Hematopoietic multipotent progenitor cell (in vitro differentiated cells): ENCODE measurements around the gene CHCHD6. TPM values are rescaled to one million over a fixed set of nuclear protein-coding genes. Genes with fewer than 3 reads are reported as not detected.
A peak's percentile ranks its signal among the peaks of the same experiment; 100 is the strongest.

Experiments used
- DNase-seq, 3 donors: peaks; one replicate each; pipeline ENCODE4 v3.0.0-alpha.2; 2011 to 2015; ENCODE audit warnings: low read depth in 2 of 3, low spot score in 2 of 3
- total RNA-seq: library from RNA; depleted of rRNA; stranded (reverse); fragments of >200 nt; gene quantifications from one replicate; pipeline ENCODE4 v1.2.3, GENCODE V29; 2012

Gene CHCHD6, protein sequence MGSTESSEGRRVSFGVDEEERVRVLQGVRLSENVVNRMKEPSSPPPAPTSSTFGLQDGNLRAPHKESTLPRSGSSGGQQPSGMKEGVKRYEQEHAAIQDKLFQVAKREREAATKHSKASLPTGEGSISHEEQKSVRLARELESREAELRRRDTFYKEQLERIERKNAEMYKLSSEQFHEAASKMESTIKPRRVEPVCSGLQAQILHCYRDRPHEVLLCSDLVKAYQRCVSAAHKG
- total RNA-seq, result 10.8 TPM

DNA sequence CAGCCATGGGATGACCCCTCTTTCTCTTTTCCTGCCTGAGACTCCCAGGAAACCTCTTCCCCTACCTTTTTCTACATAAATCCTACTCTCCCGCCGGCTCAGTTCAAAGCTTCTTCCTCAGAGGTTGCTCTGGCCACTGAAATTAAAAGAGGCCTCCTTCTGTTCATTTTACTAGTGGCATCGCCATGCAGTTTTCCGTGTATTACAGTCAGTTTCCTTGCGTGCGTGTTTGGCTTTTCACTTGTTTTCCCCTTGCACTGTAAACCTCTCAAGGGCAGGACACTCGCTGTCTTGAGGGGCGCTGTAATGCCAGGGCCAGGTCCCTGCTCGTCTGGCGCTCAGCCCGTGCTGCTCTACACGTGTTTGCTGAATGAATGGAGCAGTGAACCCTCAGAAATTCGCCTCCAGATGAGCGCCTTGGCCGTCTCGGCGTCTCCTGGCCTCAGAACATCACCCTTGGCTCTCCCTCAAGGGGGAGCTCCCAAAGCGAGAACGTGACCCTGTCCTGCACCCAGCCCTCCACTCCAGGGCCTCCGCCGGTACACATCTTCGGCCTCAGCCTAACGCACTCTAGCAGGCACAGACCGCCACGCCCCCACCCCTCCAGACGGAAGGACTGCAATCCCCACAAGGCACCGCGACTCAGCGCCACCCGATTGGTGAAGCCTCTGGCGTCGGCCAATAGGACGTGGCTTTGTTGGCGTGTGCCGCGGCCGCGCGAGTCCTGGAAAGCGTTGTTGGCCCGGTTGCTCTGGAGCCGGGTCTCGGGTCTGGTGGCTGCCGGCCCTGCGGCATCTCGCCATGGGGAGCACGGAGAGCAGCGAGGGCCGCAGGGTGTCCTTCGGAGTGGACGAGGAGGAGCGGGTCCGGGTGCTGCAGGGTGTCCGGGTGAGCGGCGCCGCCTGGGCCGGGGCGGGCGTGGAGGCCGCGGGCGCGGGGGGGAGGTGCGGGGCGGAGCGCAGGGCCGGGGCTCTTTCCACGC is at the start of gene CHCHD6:
CHCHD6 (plus strand) TSS at position 729 of the 982 bp plus-strand sequence; CDS start at position 802, 73 bp downstream.
- DNase-seq, result peak; percentile 97

DNA sequence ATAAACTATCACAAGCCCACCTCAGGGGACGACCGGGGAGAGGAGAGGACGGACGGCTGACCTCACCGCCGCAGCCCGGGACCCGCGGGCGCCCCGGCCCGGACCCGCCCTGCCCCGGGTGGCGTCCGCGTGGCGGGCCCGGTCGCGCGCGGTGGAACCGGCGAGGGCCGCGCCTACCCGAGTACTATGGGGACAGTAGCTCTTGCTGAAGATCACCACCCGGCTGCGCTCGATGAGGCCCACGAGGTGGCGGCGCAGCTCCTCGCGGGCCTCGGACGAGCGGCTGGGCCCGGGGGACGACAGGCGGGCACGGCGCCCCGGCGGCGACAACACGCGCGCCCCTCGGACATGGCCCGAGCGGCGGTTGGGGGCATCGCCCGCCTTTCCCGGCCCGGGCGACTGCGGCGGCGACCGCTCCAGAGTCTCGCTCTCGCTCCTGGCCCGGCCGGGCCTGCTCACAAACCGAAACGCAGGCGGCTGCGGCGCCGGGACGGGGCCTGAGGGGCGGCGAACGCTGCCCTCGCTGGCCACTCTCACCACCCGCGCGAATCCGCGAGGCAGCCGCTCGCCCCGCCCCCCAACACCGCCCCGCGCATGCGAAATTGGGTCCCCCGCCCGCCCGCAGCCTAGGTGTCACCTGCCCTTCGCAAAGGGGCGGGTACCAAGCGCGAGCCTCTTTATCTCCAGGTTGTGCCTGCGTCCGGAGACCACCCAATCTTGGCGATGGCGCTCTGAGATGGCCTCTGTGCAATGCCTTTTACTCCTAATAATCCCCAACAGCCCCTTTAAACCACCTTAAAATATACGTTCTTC is 49.3 kb upstream of the CHCHD6 start, which contains the start of gene TXNRD3:
TXNRD3 (minus strand) TSS at position 554 of the 813 bp plus-strand sequence.
- peak; percentile 24 to 73 (median 68) for DNase-seq

DNA sequence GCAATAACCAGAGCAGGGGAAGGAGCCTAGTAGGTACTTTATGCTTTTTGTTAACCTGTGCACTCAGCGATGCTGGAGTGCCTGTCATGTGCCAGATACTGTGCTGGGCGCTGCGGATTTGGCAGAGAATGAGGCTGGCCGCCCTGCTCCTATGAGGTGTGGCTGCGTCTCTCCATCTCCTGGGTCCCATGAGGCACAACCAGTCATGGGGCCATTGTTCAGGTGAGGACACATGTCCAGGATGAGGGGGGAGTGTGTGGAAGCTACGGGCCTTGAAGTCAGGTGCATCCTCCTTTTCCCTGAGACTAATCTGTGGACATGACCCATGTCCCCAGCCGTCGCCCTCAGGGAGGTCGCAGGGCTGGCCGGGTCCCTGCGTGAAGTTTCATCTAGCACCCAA is 48.2 kb upstream of the CHCHD6 start:
- DNase-seq, result no peak

DNA sequence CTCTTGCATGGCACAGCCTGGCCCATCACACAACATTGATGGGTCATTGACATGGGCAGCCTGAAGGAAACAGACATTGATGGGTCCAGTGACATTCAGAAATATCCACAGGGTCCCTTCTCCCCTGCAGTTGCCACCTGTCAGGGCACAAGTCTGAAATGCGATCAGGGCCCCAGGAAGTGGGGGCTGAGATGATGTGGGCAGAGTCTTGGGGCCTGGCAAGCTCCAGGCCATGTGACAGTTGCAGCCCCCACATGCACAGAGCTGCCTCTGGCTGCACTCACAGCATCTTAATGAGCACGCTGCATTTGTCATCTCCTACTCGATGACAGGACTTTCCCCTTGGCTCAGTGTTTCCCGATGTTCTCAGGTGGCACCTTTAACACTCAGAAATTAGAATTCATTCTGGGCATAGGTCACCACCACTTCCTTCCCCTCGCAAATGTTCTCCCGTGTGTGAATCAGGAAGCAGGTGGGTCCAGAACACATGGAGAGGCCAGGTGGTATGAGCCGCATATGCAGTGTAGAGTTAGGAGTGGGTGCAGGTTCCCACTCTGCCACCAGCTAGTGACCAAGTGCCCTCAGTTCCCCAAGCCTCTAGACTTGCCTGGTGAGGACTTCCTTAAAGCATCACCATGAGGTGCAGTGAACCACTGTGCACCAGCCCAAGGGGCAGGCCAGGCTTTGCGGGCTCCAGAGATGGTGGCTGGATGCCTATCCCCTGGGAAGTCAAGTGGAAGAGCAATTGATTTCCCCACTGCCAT is 47.5 kb upstream of the CHCHD6 start:
- peak in 2 of 3 donors; percentile 16 to 38 for DNase-seq

DNA sequence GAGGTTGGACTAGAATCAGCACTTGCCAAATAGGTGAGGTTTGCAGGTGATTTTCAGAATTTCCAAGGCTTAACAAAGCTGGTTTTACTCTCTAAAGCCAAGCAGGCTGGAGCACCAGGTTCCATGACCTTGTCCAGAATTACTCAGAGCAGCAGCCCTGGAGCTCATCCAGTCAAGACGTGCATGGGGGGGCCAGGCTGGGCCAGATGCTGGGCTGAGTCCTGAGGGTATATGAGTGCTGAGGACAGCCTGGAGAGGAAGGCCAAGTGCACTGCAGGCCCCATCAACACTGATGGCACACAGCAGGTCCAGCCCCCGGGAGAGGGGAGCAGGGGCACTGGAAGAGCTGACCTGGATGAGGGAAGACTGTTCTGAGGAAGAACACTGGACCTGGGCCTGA is 46.1 kb upstream of the CHCHD6 start:
- no peak for DNase-seq

- DNase-seq, result no peak
These were observed 45.5 kb upstream of the CHCHD6 start for GRCh38 chr3:126658584-126658983.

DNA sequence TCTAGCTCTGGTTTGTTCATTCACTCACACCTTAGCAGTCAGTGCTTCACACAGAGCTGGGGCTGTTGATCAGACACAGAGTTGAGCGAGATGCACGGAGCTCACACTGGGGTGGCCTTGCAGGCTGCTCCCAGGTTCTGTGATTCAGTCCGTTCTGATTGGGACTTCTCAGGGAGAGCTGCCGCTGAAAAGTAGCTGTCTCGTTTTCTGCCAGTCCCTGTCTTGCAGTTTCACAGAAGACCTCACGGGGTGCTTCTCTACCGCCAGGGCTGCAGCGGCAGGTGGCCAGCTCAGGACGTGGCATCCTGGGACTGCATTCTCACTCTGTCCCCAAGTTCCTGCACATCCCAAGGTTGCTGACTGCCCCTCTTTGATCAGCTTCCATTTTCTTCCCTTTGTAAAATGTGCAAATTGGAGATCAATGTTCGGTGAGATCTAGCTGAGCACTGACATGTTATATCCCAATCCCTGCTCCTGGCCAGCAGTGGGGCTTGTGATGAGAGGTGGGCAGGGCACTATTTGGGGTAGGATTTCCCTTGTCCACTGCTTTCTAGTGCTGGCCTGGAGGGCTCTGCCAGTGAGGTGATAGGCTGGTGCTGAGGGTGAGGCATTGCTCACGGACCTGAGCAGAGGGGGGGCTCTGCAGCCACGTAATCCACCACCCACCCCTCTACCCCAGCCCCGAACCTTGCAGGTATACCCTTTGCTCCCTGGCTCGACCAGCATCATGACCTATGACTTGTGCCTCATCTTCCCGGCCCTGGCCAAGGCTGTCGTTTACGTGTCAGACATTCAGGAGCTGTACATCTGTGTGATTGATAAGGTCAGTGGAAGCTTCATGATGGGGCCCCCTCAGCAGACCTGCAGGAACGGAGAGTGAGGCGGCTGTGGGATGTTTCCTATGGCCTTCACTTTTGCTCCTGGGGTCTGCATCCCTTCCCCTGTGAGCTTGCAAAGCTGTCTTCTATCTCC is 43.8 kb upstream of the CHCHD6 start:
- no peak for DNase-seq

- no peak for DNase-seq
These were observed 42.3 kb upstream of the CHCHD6 start for GRCh38 chr3:126661532-126662364.

DNA sequence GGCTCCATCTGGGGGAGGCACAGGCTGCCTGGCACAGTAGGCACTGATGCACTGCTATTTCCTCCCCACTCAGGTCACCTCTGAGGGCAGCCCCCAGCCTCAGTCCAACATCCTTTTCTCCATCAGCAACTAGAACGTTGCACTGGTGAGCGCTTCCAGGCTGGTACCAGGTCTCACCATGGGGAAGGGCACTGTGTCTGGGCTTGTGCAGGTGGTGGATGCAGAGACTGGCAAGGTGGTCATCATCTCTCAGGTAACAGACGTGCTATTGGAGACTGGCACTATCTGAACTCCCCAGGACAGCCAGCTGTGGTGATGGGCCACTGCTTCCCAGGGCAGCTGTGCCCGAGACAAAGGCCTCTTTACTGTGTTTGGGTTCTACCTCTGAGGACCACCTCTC is 40.8 kb upstream of the CHCHD6 start:
- DNase-seq, result no peak

- DNase-seq, result no peak
These were observed 40.3 kb upstream of the CHCHD6 start for GRCh38 chr3:126663750-126664149.

GRCh38 chr3:126664591-126665214 is 39.3 kb upstream of the CHCHD6 start:
- no peak for DNase-seq

DNA sequence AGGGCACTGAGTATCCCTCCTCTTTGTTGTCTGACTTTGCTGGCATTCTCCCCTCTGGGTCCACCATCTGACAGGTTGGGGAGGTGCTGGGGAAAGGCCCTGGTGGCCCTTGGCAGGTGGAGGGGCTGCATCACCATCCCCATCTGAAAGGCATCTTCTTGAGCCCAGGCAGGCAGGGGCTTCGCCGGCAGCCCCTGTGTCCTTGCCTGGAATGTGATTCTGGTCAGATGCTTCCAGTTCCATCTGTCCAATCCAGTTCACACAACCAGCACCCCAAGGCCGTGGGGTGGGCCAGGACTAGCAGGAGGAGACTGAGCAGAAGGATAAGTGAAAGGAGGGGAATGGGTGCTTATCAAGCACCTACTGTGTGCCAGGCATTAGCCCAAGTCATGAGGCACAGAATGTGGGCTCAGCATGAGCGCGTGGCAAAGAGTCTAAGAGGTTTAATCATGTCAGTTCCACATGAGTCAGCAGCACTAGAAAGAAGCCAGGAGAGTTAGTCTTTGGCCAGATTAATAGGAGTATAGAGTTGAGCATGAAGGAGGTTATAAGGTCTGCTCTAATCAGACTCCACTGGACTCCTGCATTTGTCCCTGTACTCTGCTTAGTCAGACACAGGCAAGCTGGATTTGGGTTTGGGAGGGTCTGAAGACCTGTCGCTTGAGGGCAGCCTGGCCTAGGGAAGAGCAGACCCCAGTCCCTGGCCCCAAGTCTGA is 38.7 kb upstream of the CHCHD6 start:
- no peak for DNase-seq

DNA sequence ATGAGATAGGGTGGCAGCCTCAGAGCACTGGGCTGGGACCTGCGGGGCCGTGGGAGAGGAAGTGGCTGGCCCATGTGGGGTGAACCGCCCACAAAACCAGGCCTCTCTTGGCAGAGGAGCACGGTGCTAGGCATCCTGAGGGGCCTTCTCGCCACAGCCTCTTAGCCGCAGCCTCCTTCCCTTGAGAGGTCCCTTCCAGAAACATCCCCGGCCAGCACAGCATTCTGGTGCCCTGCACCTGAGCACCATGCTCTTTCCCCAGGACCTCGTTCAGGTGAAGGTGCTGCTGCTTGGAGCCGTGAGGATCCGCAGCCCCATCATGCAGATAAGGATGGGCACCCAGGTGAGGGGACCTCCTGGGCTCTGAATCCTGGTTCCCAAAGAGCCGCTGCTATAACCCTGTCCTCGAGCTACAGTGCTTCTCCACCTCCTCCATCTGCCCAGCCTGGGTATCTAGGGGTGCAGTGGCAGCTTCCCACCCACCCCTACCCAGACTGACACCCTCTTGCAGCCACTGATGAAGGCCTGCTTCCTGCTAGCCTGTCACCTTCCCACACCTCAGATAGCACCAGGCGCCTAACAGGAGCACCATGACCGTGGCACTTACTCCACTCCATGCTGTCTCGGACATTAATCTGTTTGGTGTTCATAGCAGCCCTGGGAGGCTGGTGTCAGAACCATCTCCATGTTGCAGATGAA is 37.9 kb upstream of the CHCHD6 start:
- no peak for DNase-seq

GRCh38 chr3:126666658-126667528 is 37.1 kb upstream of the CHCHD6 start:
- no peak for DNase-seq
